Naive thymus-derived CD8-positive, alpha-beta T cell (primary cell): Measurements from ENCODE around the gene TRMT11. TPM values are rescaled to one million over a fixed set of nuclear protein-coding genes. Genes with fewer than 3 reads are reported as not detected.

ENCODE experiments used
- ATAC-seq, 2 donors: fragments of 150-1000 bp; cut with Tn5 transposase in 1 of 2; sonication (Bioruptor Pico), chemical (Tn5 transposase) in 1 of 2; 1 replicate in 1 of 2; 2 replicates in 1 of 2; pipeline ENCODE4 v1.10.0; 2021; ENCODE audit warnings: mild to moderate bottlenecking in 2 of 2, moderate library complexity in 2 of 2
- POLR2A ChIA-PET: fragments of 350-600 bp; sonication (Branson Sonifier 250); formaldehyde crosslinking; loops from one replicate; lab custom pipeline; 2021; ENCODE audit warnings: antibody characterized with exemption; lab: Charles Lee
- DNase-seq, 10 donors: peaks; one replicate each; pipeline versions ENCODE4 v3.0.0 to v3.0.0-alpha.2; 2020 to 2022
- H3K27ac Mint-ChIP-seq, 10 donors: one replicate each; pipeline ENCODE4 v1.8.0; 2020 to 2022; ENCODE audit warnings: mild to moderate bottlenecking in 10 of 10, mixed read lengths in 10 of 10, moderate library complexity in 4 of 10, inconsistent platforms in 1 of 10
- H3K27me3 Mint-ChIP-seq, 5 donors: one replicate each; pipeline ENCODE4 v1.8.0; 2021 to 2022; ENCODE audit warnings: mixed read lengths in 5 of 5
- H3K36me3 Mint-ChIP-seq, 3 donors: one replicate each; pipeline ENCODE4 v1.8.0; 2020 to 2022; ENCODE audit warnings: mixed read lengths in 3 of 3, mild to moderate bottlenecking in 2 of 3, inconsistent platforms in 1 of 3
- H3K4me1 Mint-ChIP-seq, 4 donors: one replicate each; pipeline ENCODE4 v1.8.0; 2021 to 2022; ENCODE audit warnings: mixed read lengths in 4 of 4
- H3K4me3 Mint-ChIP-seq, 10 donors: one replicate each; pipeline ENCODE4 v1.8.0; 2020 to 2022; ENCODE audit warnings: mild to moderate bottlenecking in 10 of 10, mixed read lengths in 10 of 10, moderate library complexity in 6 of 10, inconsistent platforms in 1 of 10
- H3K9me3 Mint-ChIP-seq, 9 donors: one replicate each; pipeline ENCODE4 v1.8.0; 2020 to 2022; ENCODE audit warnings: mixed read lengths in 9 of 9, mild to moderate bottlenecking in 3 of 9, inconsistent platforms in 1 of 9, moderate library complexity in 1 of 9
- polyA plus RNA-seq, 3 donors: library from polyadenylated mRNA; unstranded; fragments of 300-500 nt; fragmentation: Illumina TruSeq; gene quantifications; one replicate each; pipeline ENCODE4 v1.2.3, GENCODE V29; 2021
- total RNA-seq, 8 experiments: library from RNA in 2 of 8; stranded (reverse) in 2 of 8; gene quantifications; one replicate each; pipeline ENCODE4 v1.2.3 and lab custom pipeline; 2021 to 2026

TRMT11 gene
- total and polyA plus RNA-seq, 5 experiments from 2014 or later = 9.4 to 27.9 (median 16.1) TPM

DNA sequence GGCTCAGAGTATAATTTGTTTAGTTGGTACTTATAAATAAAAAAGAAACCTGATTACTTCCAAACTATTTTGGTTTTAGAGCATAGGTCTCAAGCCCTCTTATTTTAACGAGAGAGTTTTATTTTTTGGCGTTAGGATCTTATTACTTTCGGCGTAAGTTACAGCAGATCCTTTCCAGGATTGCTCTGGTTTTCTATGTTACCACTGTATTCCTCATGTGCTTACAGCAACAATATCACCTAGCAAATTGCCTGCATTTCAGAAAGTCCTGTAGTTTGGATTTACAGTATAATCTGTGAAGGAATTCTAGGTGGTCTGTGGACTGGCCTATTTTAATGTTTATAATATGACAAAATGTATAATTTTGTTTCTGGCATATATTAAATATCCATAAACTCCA, 54.1 kb downstream of the TRMT11 start:
- POLR2A ChIA-PET = no interaction called here
- Mint-ChIP-seq H3K27me3 (no peaks in the 10 kb centered on the region), H3K9me3 (peaks cover 0 to 15% (median 4%) of the 10 kb centered on the region in 9 donors), H3K36me3 (peaks cover 34 to 78% (median 64%) of the 10 kb centered on the region in 3 donors), H3K4me3 (no peak overlapping the region), H3K4me1 (no peaks in the 10 kb centered on the region), H3K27ac (no peak overlapping the region)
- ATAC-seq (no peak), DNase-seq (no peak)

DNA sequence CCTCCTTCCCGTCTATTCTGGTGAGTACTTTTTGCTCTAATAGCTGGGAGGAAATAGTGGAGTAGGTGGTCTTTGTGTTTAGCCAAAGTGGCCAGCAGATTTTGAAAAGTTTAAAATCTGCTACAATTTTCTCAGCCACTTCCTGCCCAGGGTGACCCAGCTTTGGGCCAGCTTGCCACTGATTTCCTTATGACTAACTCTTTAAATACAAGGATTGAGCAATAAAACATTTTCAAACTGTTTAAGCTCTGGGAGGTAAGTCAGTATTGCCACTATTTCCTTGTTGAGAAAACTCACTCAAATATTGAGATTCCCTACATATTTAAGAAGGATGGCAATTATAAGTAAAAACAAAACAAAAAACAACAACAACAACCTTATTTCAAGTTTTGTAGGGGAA, 54.5 kb downstream of the TRMT11 start:
- Mint-ChIP-seq H3K27me3 (no peaks in the 10 kb centered on the region), H3K36me3 (peaks cover 34 to 76% (median 64%) of the 10 kb centered on the region in 3 donors)

DNA sequence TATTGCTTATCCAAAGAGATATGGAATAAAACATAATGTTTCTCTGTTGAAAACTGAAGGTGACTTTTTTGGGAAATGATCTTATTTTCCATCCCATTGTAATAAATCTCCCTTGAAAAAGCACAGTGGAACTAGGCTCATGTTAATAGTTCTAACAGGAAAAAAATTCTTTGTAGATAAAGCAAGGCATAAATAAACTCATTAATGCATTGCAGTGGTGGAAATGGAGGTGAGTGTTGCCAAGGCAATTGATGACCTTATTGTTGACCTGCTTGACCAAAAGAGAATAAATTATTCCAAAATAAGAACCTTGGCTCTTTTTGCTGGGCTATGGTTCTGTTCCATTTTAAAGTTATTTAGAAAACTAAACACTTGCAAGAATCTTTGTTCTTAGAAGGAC, 55.2 kb downstream of the TRMT11 start:
- POLR2A ChIA-PET = no interaction called here
- peaks cover 34 to 72% (median 61%) of the 10 kb centered on the region in 3 donors for H3K36me3 Mint-ChIP-seq
- no peaks in the 10 kb centered on the region for H3K4me1 Mint-ChIP-seq
- no peak for DNase-seq
- peaks cover 0 to 15% (median 4%) of the 10 kb centered on the region in 9 donors for H3K9me3 Mint-ChIP-seq
- no peak overlapping the region for H3K27ac Mint-ChIP-seq
- H3K4me3 Mint-ChIP-seq = no peak overlapping the region
- ATAC-seq = no peak
- H3K27me3 Mint-ChIP-seq = no peaks in the 10 kb centered on the region

More for the DNA sequence above, 54.5 kb downstream of the TRMT11 start:
- no peak overlapping the region for H3K27ac Mint-ChIP-seq
- DNase-seq = no peak
- POLR2A ChIA-PET = no interaction called here
- no peak overlapping the region for H3K4me3 Mint-ChIP-seq
- H3K9me3 Mint-ChIP-seq = peaks cover 0 to 15% (median 4%) of the 10 kb centered on the region in 9 donors
- no peak for ATAC-seq
- no peaks in the 10 kb centered on the region for H3K4me1 Mint-ChIP-seq

DNA sequence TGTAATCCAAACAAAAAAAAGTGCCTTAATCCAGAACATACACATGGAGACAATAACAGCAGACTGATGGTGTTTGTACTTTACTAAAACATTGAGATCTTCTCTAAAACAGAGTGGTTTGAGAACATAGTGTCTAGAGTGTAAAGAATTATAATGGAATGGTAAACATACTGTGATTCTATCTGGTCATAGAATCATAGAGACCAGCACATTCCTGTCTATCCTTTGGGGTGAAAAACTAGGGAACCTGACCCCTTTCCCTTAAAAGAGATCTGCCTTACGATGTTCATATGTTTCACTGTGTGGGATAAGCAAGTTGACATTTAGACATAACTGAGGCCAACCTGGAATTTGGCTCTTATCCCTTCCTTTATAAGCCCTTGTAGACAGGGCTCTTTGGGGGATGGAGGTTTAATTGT, 55.7 kb downstream of the TRMT11 start:
- Mint-ChIP-seq H3K27me3 (no peaks in the 10 kb centered on the region), H3K36me3 (peaks cover 34 to 72% (median 61%) of the 10 kb centered on the region in 3 donors), H3K9me3 (peaks cover 0 to 15% (median 4%) of the 10 kb centered on the region in 9 donors), H3K27ac (no peak overlapping the region), H3K4me1 (no peaks in the 10 kb centered on the region), H3K4me3 (no peak overlapping the region)
- POLR2A ChIA-PET = no interaction called here
- DNase-seq = no peak
- ATAC-seq = no peak

DNA sequence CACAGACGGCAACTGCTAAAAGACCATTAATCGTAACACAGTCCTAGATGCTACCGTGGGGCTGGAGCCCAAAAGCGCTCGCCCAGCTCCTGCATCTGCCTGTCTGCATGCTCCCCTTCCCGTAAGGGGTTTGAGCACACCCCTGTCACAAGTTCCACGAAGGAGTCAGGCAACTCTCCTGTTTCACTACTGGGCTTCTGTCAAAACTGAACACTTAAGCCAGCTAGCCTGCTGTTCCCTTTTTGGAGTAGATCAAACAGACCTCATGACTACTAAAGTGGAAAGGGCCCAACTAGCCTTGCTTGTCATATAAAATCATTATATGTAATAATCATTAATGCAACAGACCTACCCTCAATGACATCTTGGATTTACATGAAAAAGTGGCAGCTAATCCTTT, 61.3 kb downstream of the TRMT11 start:
- DNase-seq (no peak), ATAC-seq (no peak)
- Mint-ChIP-seq H3K36me3 (peaks cover 17 to 63% (median 51%) of the 10 kb centered on the region in 3 donors), H3K4me3 (no peak overlapping the region), H3K4me1 (peaks cover 0 to 2% (median 0%) of the 10 kb centered on the region in 4 donors), H3K27ac (no peak overlapping the region), H3K9me3 (peaks cover 0 to 6% (median 2%) of the 10 kb centered on the region in 9 donors), H3K27me3 (no peaks in the 10 kb centered on the region)
- POLR2A ChIA-PET = no interaction called here

DNA sequence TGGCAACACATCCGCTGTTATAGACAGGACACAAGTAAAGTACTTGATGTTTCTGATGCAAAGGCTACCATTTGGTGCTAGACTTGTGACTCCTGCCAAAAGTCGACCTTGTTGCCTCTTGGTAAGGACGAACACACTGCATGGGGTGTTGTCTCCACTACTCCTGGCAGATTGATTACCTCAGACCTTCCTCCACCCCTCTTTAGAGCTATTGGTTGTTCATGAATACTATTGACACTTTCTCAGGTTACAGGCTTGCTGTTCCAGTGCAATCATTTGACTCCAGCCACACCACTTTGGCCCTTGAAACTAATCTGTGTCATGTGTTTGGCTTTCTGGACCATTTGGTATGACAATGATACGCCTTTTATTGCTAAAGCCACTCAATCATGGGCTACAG, 62.3 kb downstream of the TRMT11 start:
- H3K27me3 Mint-ChIP-seq = no peaks in the 10 kb centered on the region
- no peak for ATAC-seq
- no peak overlapping the region for H3K27ac Mint-ChIP-seq
- peaks cover 18 to 69% (median 58%) of the 10 kb centered on the region in 3 donors for H3K36me3 Mint-ChIP-seq
- H3K4me1 Mint-ChIP-seq = peaks cover 0 to 2% (median 0%) of the 10 kb centered on the region in 4 donors
- H3K4me3 Mint-ChIP-seq = no peak overlapping the region
- DNase-seq = no peak
- peaks cover 0 to 4% (median 2%) of the 10 kb centered on the region in 9 donors for H3K9me3 Mint-ChIP-seq
- POLR2A ChIA-PET = no interaction called here

DNA sequence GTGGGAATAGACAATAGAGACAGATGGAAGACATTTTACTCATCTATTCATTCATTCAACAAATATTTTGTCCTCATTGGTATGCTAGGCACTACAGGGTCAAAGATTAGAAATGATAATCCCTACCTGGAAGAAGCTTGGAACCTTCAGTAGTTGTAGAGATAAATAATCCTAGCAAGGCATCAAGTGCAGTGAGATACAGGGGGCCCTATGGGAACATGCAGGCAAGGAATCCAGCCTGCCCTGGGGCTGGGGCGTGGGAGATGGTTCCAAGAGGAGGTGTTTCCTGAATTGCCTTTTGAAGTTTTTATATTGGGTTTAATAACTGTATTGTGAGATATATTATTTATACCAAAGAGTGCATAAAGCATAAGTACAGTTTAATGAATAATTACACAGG, 64.5 kb downstream of the TRMT11 start:
- Mint-ChIP-seq H3K27ac (no peak overlapping the region), H3K36me3 (peaks cover 17 to 59% (median 49%) of the 10 kb centered on the region in 3 donors), H3K9me3 (no peaks in the 10 kb centered on the region), H3K4me3 (no peak overlapping the region), H3K27me3 (no peaks in the 10 kb centered on the region), H3K4me1 (peaks cover 0 to 2% (median 0%) of the 10 kb centered on the region in 4 donors)
- POLR2A ChIA-PET = no interaction called here
- no peak for ATAC-seq
- DNase-seq = no peak

DNA sequence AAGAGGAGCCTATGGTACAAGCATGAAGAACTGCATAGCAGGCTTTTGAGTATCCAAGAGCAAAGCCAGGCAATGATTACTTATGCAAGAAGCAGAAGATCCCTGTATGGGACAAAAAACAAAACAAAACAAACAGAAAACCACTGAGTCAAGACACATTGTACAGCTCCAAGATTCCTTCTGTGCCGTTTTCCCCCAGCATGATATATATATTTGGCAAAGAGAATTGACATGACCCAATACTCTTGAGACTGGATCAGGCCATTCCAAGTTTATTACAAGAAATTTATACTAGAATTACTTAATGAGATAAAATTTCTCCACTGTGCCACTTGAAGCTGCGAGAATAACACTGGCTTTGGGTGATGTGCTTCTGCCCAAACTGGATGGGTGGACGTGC, 65.5 kb downstream of the TRMT11 start:
- Mint-ChIP-seq H3K4me3 (no peak overlapping the region), H3K27ac (peak overlapping the region in 1 of 10 donors; percentile 1), H3K36me3 (peaks cover 17 to 53% (median 43%) of the 10 kb centered on the region in 3 donors), H3K27me3 (no peaks in the 10 kb centered on the region), H3K9me3 (no peaks in the 10 kb centered on the region), H3K4me1 (peaks cover 0 to 2% (median 0%) of the 10 kb centered on the region in 4 donors)
- POLR2A ChIA-PET = no interaction called here
- no peak for ATAC-seq
- DNase-seq = no peak

DNA sequence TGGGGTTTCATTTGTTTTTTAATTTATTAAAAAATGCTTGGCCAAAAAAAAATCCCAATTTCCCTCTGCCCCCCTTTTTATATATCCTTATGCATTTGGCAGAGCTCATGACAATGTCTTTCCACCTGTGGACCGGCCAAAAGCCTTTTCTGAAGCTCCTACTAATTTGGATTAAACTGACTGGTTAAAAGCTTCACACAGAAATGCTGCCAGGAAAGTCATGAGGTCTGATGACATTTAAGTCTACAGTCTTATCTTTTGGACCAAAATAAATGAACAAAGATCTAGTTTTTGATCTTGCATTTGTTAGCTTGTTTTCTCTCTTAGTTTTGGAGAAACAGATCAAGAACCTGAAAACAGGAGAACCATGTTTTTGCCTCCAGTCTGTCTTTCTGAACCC, 66.1 kb downstream of the TRMT11 start:
- H3K4me3 Mint-ChIP-seq = no peak overlapping the region
- DNase-seq (no peak), ATAC-seq (no peak)
- no peaks in the 10 kb centered on the region for H3K9me3 Mint-ChIP-seq
- H3K36me3 Mint-ChIP-seq = peaks cover 17 to 47% (median 37%) of the 10 kb centered on the region in 3 donors
- no peak overlapping the region for H3K27ac Mint-ChIP-seq
- H3K4me1 Mint-ChIP-seq = peaks cover 0 to 2% (median 0%) of the 10 kb centered on the region in 4 donors
- POLR2A ChIA-PET = no interaction called here
- H3K27me3 Mint-ChIP-seq = no peaks in the 10 kb centered on the region

DNA sequence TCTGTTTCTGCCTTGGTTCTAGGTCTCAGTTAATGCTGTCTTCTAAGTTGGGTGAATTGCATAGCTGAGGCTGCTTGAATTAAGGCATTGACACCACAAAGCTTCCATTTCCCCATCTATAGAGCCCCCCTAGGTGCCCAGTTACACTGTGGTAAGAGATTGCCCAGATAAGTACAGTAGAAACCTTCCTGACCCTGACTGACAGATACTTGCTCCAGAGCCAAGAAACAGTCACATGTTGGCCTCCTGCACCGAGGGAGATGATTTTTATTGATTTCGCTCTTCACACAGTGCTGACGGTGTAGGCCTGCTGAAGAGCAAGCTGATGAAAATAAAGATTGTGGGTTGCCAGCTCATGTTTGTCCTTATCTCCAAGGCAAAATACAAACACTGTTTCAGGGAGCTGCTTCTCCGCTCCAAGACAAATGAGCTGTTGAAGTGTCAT, 67.9 kb downstream of the TRMT11 start:
- Mint-ChIP-seq H3K27me3 (no peaks in the 10 kb centered on the region), H3K4me3 (no peak overlapping the region), H3K27ac (peak overlapping the region in 1 of 10 donors; percentile 55), H3K36me3 (peaks cover 17 to 36% (median 35%) of the 10 kb centered on the region in 3 donors), H3K9me3 (no peaks in the 10 kb centered on the region), H3K4me1 (peaks cover 0 to 2% (median 0%) of the 10 kb centered on the region in 4 donors)
- DNase-seq (no peak), ATAC-seq (no peak)
- POLR2A ChIA-PET = no interaction called here

DNA sequence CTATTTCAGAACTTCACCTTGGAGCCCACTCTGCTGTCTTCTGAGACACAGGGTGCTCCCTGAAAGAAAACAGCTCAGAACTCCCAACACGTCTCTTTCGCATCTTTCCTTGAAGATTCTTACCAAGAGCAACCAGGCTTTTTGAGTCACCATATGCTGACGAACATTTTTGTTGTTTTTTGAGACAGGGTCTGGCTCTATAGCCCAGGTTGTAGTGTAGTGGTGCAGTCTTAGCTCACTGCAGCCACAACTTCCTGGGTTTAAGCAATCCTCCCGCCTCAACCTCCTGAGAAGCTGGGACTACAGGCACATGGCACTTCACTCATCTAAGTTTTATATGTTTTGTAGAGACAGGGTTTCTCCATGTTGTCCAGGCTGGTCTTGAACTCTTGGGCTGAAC, 68.5 kb downstream of the TRMT11 start:
- Mint-ChIP-seq H3K36me3 (peaks cover 17 to 36% (median 35%) of the 10 kb centered on the region in 3 donors), H3K27ac (peak overlapping the region in 1 of 10 donors; percentile 8), H3K27me3 (no peaks in the 10 kb centered on the region), H3K9me3 (no peaks in the 10 kb centered on the region), H3K4me1 (peaks cover 0 to 2% (median 0%) of the 10 kb centered on the region in 4 donors), H3K4me3 (no peak overlapping the region)
- DNase-seq = no peak
- no peak for ATAC-seq
- POLR2A ChIA-PET = no interaction called here

DNA sequence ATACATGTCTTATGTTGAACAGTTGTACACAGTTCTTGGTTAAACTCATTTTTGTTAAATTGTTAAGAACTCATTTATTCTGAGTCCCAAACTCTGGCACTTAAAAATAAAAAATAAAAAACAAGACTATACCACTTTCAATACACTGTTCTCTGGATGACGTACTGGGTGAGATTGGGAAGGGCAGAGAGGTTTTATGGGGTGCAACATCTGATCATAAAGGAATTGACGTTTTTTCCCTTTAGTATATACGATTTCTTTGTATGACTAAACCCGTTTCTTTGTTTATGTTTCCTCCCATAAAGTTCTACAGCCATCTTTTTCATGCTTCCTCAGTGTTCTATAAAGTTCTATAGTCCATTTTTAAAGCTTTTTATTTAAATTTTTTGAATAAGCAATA, 69.1 kb downstream of the TRMT11 start:
- Mint-ChIP-seq H3K27ac (no peak overlapping the region), H3K9me3 (no peaks in the 10 kb centered on the region), H3K4me1 (peaks cover 0 to 2% (median 0%) of the 10 kb centered on the region in 4 donors), H3K27me3 (no peaks in the 10 kb centered on the region), H3K36me3 (peaks cover 17 to 39% (median 36%) of the 10 kb centered on the region in 3 donors), H3K4me3 (no peak overlapping the region)
- ATAC-seq (no peak), DNase-seq (no peak)
- POLR2A ChIA-PET = no interaction called here

DNA sequence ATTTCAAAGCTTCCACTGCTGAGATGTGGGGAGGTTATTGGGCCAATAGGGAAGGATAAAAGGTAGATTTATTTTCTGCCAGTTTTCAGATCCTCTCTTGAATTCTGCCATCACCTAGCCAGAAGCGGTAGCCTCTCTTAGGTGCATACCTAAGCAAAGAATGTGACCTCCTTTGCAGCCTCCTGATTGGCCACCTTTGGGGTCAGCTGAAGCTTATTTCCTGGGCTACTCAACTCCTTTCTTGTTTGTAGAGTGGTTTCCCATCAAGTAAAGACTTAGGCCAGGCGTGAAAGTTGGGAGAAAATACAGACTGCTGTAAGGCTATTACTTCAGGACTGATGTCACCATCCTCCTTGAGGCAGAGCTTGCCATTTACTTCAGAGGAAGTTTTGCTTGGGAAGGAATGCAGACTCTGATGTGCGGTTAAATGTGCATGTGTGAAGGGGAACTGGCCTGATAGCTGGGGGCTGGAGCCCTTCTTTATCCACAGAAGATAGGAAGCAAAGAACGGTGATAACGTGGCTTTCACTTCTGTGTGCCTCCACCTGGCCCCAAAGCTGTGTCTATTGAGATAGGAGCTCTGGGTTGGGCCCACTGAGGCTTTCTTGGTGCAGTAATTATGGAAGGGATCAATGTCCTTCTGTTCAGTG, 70.1 kb downstream of the TRMT11 start:
- H3K4me3 Mint-ChIP-seq = no peak overlapping the region
- POLR2A ChIA-PET = no interaction called here
- no peak overlapping the region for H3K27ac Mint-ChIP-seq
- peaks cover 10 to 42% (median 37%) of the 10 kb centered on the region in 3 donors for H3K36me3 Mint-ChIP-seq
- H3K9me3 Mint-ChIP-seq = no peaks in the 10 kb centered on the region
- H3K4me1 Mint-ChIP-seq = peaks cover 0 to under 1% (median 0%) of the 10 kb centered on the region in 4 donors
- H3K27me3 Mint-ChIP-seq = no peaks in the 10 kb centered on the region
- no peak for ATAC-seq
- no peak for DNase-seq
